WTC11 (cell line): ENCODE results near the gene ALX4. TPM values are rescaled to one million over a fixed set of nuclear protein-coding genes. Genes with fewer than 3 reads are reported as not detected.

Experiments used
- ATAC-seq: fragments of 200-7000 bp; cut with Tn5 transposase; 2 replicates; pipeline ENCODE4 v1.10.0; 2021; ENCODE audit warnings: mild to moderate bottlenecking, moderate library complexity
- CTCF ChIA-PET: fragments of 300-600 bp; sonication (Branson Sonifier 250); formaldehyde crosslinking; loops from one replicate; lab custom pipeline; 2021; ENCODE audit warnings: antibody characterized with exemption; lab: Charles Lee
- POLR2A ChIA-PET: fragments of 350-600 bp; sonication (Branson Sonifier 250); formaldehyde crosslinking; loops from one replicate; lab custom pipeline; 2021; ENCODE audit warnings: antibody characterized with exemption; lab: Charles Lee
- DNase-seq: peaks from one replicate; pipeline ENCODE4 v3.0.0; 2021; ENCODE audit warnings: low spot score
- H3K27ac Mint-ChIP-seq: 2 replicates; pipeline ENCODE4 v1.8.0; 2021; ENCODE audit warnings: mixed read lengths
- H3K27me3 Mint-ChIP-seq: 2 replicates; pipeline ENCODE4 v1.8.0; 2021; ENCODE audit warnings: low read depth, mild to moderate bottlenecking, moderate library complexity, mixed read lengths
- H3K36me3 Mint-ChIP-seq: 2 replicates; pipeline ENCODE4 v1.8.0; 2021; ENCODE audit warnings: mixed read lengths
- H3K4me1 Mint-ChIP-seq: 2 replicates; pipeline ENCODE4 v1.8.0; 2022; ENCODE audit warnings: mixed read lengths
- H3K4me3 Mint-ChIP-seq: 2 replicates; pipeline ENCODE4 v1.8.0; 2021; ENCODE audit warnings: mild to moderate bottlenecking, moderate library complexity, mixed read lengths
- H3K9me3 Mint-ChIP-seq: 2 replicates; pipeline ENCODE4 v1.8.0; 2021; ENCODE audit warnings: mixed read lengths
- CBFB ChIP-seq: sonication (generic); formaldehyde crosslinking; IDR thresholded peaks from 2 replicates; pipeline ENCODE4 v1.8.1; 2022; ENCODE audit warnings: mild to moderate bottlenecking, low read depth, missing genetic modification reagents
- CREB1 ChIP-seq: sonication (generic); formaldehyde crosslinking; IDR thresholded peaks from 2 replicates; pipeline ENCODE4 v1.8.0; 2023; ENCODE audit warnings: mild to moderate bottlenecking, missing genetic modification reagents
- FOXP4 ChIP-seq: sonication (generic); formaldehyde crosslinking; IDR thresholded peaks from 2 replicates; pipeline ENCODE4 v1.8.0; 2022; ENCODE audit warnings: mild to moderate bottlenecking, missing genetic modification reagents
- JAZF1 ChIP-seq: fragments of 250-450 bp; sonication (Bioruptor Pico); IDR thresholded peaks from 2 replicates; pipeline ENCODE4 v1.9.0; 2021; ENCODE audit warnings: moderate library complexity, mild to moderate bottlenecking, inconsistent platforms
- NFE2L1 ChIP-seq: sonication (generic); formaldehyde crosslinking; IDR thresholded peaks from 2 replicates; pipeline ENCODE4 v1.8.1; 2023; ENCODE audit warnings: missing genetic modification reagents
- PREB ChIP-seq: sonication (generic); formaldehyde crosslinking; IDR thresholded peaks from 2 replicates; pipeline ENCODE4 v1.8.1; 2022; ENCODE audit warnings: mild to moderate bottlenecking, missing genetic modification reagents, moderate library complexity, borderline replicate concordance
- STAT6 ChIP-seq: sonication (generic); formaldehyde crosslinking; conservative IDR thresholded peaks from 2 replicates; pipeline ENCODE4 v1.8.1; 2023; ENCODE audit warnings: mild to moderate bottlenecking, low read depth, missing genetic modification reagents, moderate library complexity
- ZBTB21 ChIP-seq: sonication (generic); formaldehyde crosslinking; IDR thresholded peaks from 2 replicates; pipeline ENCODE4 v1.8.1; 2023; ENCODE audit warnings: mild to moderate bottlenecking, missing genetic modification reagents, borderline replicate concordance
- ZNF138 ChIP-seq: sonication (generic); formaldehyde crosslinking; conservative IDR thresholded peaks from 2 replicates; pipeline ENCODE4 v1.8.1; 2022; ENCODE audit warnings: mild to moderate bottlenecking, moderate library complexity, missing genetic modification reagents
- total RNA-seq: library from RNA; stranded (reverse); gene quantifications from 3 replicates; pipeline ENCODE4 v1.2.3, GENCODE V29; 2021
- TF ChIP-seq, protein P1 (sequence below): sonication (generic); formaldehyde crosslinking; IDR thresholded peaks from 2 replicates; pipeline ENCODE4 v1.8.0; 2023; ENCODE audit warnings: missing genetic modification reagents, mild to moderate bottlenecking, borderline replicate concordance
- TF ChIP-seq, protein P2 (sequence below): fragments of 250-450 bp; sonication (Bioruptor Pico); IDR thresholded peaks from 2 replicates; pipeline ENCODE4 v1.9.0; 2021; ENCODE audit warnings: mild to moderate bottlenecking
- TF ChIP-seq, protein P3 (sequence below): fragments of 250-450 bp; sonication (Bioruptor Pico); IDR thresholded peaks from 2 replicates; pipeline ENCODE4 v2.1.2; 2022; ENCODE audit warnings: mild to moderate bottlenecking, moderate library complexity

Gene ALX4
- total RNA-seq, 1 experiment from 2014 or later = not detected

- TF ChIP-seq PREB (CRISPR knock-in tag) (no peak), NFE2L1 (no peak)
Observed at GRCh38 chr11:44286268-44286880, 23.6 kb downstream of the ALX4 start (continued).

DNA sequence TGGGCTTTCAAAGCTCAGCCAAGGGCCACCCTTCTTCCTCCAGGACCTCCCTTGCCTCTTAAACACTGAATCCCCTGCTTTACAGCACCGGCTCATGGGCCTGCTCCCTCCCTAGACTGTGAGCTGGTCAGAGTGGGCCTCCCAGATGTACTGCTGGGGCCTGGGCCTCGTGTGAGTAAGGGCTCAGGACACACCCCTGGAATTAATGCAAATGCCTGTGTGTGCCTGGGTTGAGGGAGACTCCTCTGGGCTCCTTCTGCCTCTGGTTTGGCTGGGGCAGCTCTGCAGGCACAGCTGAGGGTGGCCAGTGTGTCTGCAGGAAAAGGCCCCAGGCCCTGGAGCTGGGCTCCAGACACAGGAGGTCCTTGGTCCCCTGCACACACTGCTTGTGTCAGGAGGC, 24.2 kb downstream of the ALX4 start:
- no peak overlapping the region for H3K4me3 Mint-ChIP-seq
- H3K4me1 Mint-ChIP-seq = peaks cover 5% of the 10 kb centered on the region; the same call in 1 of the 2 replicates
- DNase-seq = no peak
- no peaks in the 10 kb centered on the region for H3K27me3 Mint-ChIP-seq
- no peaks in the 10 kb centered on the region for H3K9me3 Mint-ChIP-seq
- no peak overlapping the region for H3K27ac Mint-ChIP-seq
- H3K36me3 Mint-ChIP-seq = no peaks in the 10 kb centered on the region
- POLR2A ChIA-PET = no interaction called here
- ATAC-seq = peak; percentile 47
- CTCF ChIA-PET = interaction anchor here (0.7 to 2.1 kb wide), 22 partner anchors 9 to 332 kb away, joined by 3 to 28 read pairs (median 4); partner anchors contain the start of gene EXT2
- TF ChIP-seq ZNF138 (CRISPR knock-in tag) = no peak
- no peak for TF ChIP-seq CREB1 (CRISPR knock-in tag)
- TF ChIP-seq, protein P1, sequence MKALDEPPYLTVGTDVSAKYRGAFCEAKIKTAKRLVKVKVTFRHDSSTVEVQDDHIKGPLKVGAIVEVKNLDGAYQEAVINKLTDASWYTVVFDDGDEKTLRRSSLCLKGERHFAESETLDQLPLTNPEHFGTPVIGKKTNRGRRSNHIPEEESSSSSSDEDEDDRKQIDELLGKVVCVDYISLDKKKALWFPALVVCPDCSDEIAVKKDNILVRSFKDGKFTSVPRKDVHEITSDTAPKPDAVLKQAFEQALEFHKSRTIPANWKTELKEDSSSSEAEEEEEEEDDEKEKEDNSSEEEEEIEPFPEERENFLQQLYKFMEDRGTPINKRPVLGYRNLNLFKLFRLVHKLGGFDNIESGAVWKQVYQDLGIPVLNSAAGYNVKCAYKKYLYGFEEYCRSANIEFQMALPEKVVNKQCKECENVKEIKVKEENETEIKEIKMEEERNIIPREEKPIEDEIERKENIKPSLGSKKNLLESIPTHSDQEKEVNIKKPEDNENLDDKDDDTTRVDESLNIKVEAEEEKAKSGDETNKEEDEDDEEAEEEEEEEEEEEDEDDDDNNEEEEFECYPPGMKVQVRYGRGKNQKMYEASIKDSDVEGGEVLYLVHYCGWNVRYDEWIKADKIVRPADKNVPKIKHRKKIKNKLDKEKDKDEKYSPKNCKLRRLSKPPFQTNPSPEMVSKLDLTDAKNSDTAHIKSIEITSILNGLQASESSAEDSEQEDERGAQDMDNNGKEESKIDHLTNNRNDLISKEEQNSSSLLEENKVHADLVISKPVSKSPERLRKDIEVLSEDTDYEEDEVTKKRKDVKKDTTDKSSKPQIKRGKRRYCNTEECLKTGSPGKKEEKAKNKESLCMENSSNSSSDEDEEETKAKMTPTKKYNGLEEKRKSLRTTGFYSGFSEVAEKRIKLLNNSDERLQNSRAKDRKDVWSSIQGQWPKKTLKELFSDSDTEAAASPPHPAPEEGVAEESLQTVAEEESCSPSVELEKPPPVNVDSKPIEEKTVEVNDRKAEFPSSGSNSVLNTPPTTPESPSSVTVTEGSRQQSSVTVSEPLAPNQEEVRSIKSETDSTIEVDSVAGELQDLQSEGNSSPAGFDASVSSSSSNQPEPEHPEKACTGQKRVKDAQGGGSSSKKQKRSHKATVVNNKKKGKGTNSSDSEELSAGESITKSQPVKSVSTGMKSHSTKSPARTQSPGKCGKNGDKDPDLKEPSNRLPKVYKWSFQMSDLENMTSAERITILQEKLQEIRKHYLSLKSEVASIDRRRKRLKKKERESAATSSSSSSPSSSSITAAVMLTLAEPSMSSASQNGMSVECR (CRISPR knock-in tag) = no peak
- TF ChIP-seq, protein P2, sequence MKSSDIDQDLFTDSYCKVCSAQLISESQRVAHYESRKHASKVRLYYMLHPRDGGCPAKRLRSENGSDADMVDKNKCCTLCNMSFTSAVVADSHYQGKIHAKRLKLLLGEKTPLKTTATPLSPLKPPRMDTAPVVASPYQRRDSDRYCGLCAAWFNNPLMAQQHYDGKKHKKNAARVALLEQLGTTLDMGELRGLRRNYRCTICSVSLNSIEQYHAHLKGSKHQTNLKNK (CRISPR knock-in tag) = no peak

GRCh38 chr11:44282620-44283019, 27.3 kb downstream of the ALX4 start:
- CTCF ChIA-PET = interaction anchor here (0.7 kb wide), 2 partner anchors 177 to 992 kb away, joined by 3 to 5 read pairs; no protein-coding TSS in a partner anchor
- Mint-ChIP-seq H3K9me3 (no peaks in the 10 kb centered on the region), H3K4me1 (peaks cover 5% of the 10 kb centered on the region; the same call in 1 of the 2 replicates), H3K27me3 (no peaks in the 10 kb centered on the region), H3K27ac (no peak overlapping the region), H3K36me3 (no peaks in the 10 kb centered on the region), H3K4me3 (no peak overlapping the region)
- POLR2A ChIA-PET = no interaction called here
- no peak for ATAC-seq
- DNase-seq = no peak
- TF ChIP-seq ZBTB21 (CRISPR knock-in tag) (no peak), STAT6 (CRISPR knock-in tag) (no peak), CBFB (CRISPR knock-in tag) (no peak), PREB (CRISPR knock-in tag) (no peak), JAZF1 (CRISPR knock-in tag) (no peak), FOXP4 (CRISPR knock-in tag) (no peak)
- TF ChIP-seq, protein P3, sequence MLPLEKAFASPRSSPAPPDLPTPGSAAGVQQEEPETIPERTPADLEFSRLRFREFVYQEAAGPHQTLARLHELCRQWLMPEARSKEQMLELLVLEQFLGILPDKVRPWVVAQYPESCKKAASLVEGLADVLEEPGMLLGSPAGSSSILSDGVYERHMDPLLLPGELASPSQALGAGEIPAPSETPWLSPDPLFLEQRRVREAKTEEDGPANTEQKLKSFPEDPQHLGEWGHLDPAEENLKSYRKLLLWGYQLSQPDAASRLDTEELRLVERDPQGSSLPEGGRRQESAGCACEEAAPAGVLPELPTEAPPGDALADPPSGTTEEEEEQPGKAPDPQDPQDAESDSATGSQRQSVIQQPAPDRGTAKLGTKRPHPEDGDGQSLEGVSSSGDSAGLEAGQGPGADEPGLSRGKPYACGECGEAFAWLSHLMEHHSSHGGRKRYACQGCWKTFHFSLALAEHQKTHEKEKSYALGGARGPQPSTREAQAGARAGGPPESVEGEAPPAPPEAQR (CRISPR knock-in tag) = no peak
- TF ChIP-seq, protein P1 (CRISPR knock-in tag) = no peak
